Prostate gland (tissue), 2 donors: Measurements from ENCODE around the gene NKIRAS1. TPM values are rescaled to one million over a fixed set of nuclear protein-coding genes. Genes with fewer than 3 reads are reported as not detected.

ENCODE experiments used
- DNase-seq: peaks from one replicate; pipeline ENCODE4 v3.0.0-alpha.2; 2019; ENCODE audit warnings: low spot score
- H3K27ac ChIP-seq, 2 donors: fragments of 200-600 bp; sonication (generic); 2 replicates each; pipeline ENCODE4 v1.5.1; 2017 to 2019
- H3K27me3 ChIP-seq: fragments of 200-600 bp; sonication (generic); replicated peaks from 2 replicates; pipeline ENCODE4 v1.5.1; 2019; ENCODE audit not compliant: insufficient read depth
- H3K36me3 ChIP-seq, 2 donors: fragments of 200-600 bp; sonication (generic); 1 replicate in 1 of 2; 2 replicates in 1 of 2; pipeline versions ENCODE4 v1.5.1 to v1.8.1; 2017 to 2019
- H3K4me1 ChIP-seq: fragments of 200-600 bp; sonication (generic); replicated peaks from 2 replicates; pipeline ENCODE4 v1.5.1; 2019
- H3K4me3 ChIP-seq, 2 donors: fragments of 200-600 bp; sonication (generic); 2 replicates each; pipeline ENCODE4 v1.5.1; 2017 to 2019
- H3K9me3 ChIP-seq: fragments of 200-600 bp; sonication (generic); 2 replicates; pipeline ENCODE4 v1.5.1; 2017
- CTCF ChIP-seq, 4 experiments: fragments of 200-600 bp in 2 of 4; fragments of 450-650 bp in 2 of 4; sonication (generic) in 2 of 4; IDR thresholded peaks; 1 replicate in 3 of 4; 2 replicates in 1 of 4; pipeline ENCODE4 v1.5.1; 2016 to 2019; ENCODE audit warnings: antibody characterized with exemption in 4 of 4, mild to moderate bottlenecking in 2 of 4, moderate library complexity in 2 of 4
- POLR2A ChIP-seq: fragments of 450-650 bp; IDR thresholded peaks from one replicate; pipeline ENCODE4 v1.6.1; 2016; ENCODE audit warnings: antibody characterized with exemption, mild to moderate bottlenecking
- POLR2AphosphoS5 ChIP-seq: sonication (generic); formaldehyde crosslinking; IDR thresholded peaks from one replicate; pipeline ENCODE4 v1.6.1; 2017; ENCODE audit warnings: antibody characterized with exemption
- WGBS: methylation state at CpG from one replicate; pipeline ENCODE4 v1.1.5; 2018; 5-methylcytosine and 5-hydroxymethylcytosine counted together
- intact Hi-C: fragments of 100-400 bp; cut with DNase I; formaldehyde crosslinking; loops from one replicate; pipeline ENCODE4 v1.14.2; 2022
- total RNA-seq, 2 donors: library from RNA; depleted of rRNA; stranded (reverse); fragments of >200 nt; gene quantifications; one replicate each; pipeline ENCODE4 v1.1.0, GENCODE V29; 2016

Gene NKIRAS1
- total RNA-seq, 2 donors from 2014 or later = 9.4 to 19.9 TPM

- WGBS = 89% methylated on average over 2 of the region's 2 CpGs
- Histone ChIP-seq H3K9me3 (no peaks in the 10 kb centered on the region), H3K4me3 (no peak overlapping the region), H3K27ac (no peak overlapping the region), H3K36me3 (no peaks in the 10 kb centered on the region), H3K4me1 (peaks cover 3% of the 10 kb centered on the region), H3K27me3 (no peaks in the 10 kb centered on the region)
- intact Hi-C loops = no loop called here
- no peak for TF ChIP-seq CTCF (IDR thresholded peaks at IDR 0.05)
- no peak for TF ChIP-seq POLR2A
- no peak for TF ChIP-seq POLR2AphosphoS5
- no peak for DNase-seq
Observed at GRCh38 chr3:23911397-23911796, 5.4 kb downstream of the NKIRAS1 start.

- intact Hi-C loops = no loop called here
- 87% methylated on average over 7 of the region's 7 CpGs for WGBS
Observed at GRCh38 chr3:23909341-23909740, 7.4 kb downstream of the NKIRAS1 start.

GRCh38 chr3:23904545-23904944, 12.2 kb downstream of the NKIRAS1 start:
- no peak overlapping the region for H3K4me3 ChIP-seq
- H3K4me1 ChIP-seq = no peaks in the 10 kb centered on the region
- no peak for DNase-seq
- TF ChIP-seq POLR2AphosphoS5 = no peak
- no peak for TF ChIP-seq CTCF (IDR thresholded peaks at IDR 0.05)
- TF ChIP-seq POLR2A = no peak
- H3K36me3 ChIP-seq = no peaks in the 10 kb centered on the region
- H3K27me3 ChIP-seq = no peaks in the 10 kb centered on the region
- H3K9me3 ChIP-seq = no peaks in the 10 kb centered on the region
- H3K27ac ChIP-seq = no peak overlapping the region
- intact Hi-C loops = no loop called here

More at GRCh38 chr3:23909341-23909740, 7.4 kb downstream of the NKIRAS1 start:
- H3K4me1 ChIP-seq = peaks cover 3% of the 10 kb centered on the region
- no peaks in the 10 kb centered on the region for H3K27me3 ChIP-seq
- H3K9me3 ChIP-seq = no peaks in the 10 kb centered on the region
- no peak for DNase-seq
- no peak overlapping the region for H3K4me3 ChIP-seq
- no peak overlapping the region for H3K27ac ChIP-seq
- TF ChIP-seq POLR2A (no peak), POLR2AphosphoS5 (no peak), CTCF (IDR thresholded peaks at IDR 0.05) (no peak)
- H3K36me3 ChIP-seq = no peaks in the 10 kb centered on the region

DNA sequence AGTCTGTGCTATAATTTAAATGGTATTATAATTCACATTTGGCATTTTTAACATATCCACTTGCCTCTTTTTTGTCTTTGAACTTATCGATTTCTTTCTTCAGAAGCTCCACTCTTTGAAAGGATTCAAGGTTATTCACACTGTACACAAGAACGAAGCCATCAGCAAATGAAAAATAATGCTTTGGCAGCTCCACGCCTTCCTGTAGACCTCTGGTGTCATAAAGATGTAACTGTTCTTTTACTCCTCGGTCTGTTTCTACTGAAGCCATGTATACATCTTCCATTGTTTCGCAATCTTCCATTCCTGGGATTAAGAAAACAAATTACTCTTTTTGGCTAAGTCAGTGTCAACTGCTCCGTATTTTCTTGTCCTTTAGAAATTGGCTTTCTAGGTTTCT, 16.0 kb downstream of the NKIRAS1 start:
- Histone ChIP-seq H3K4me3 (no peak overlapping the region), H3K27me3 (no peaks in the 10 kb centered on the region), H3K4me1 (no peaks in the 10 kb centered on the region), H3K36me3 (no peaks in the 10 kb centered on the region), H3K27ac (no peak overlapping the region), H3K9me3 (no peaks in the 10 kb centered on the region)
- 82% methylated on average over 6 of the region's 6 CpGs for WGBS
- intact Hi-C loops = no loop called here
- no peak for TF ChIP-seq POLR2A
- no peak for TF ChIP-seq POLR2AphosphoS5
- TF ChIP-seq CTCF (IDR thresholded peaks at IDR 0.05) = no peak
- no peak for DNase-seq

GRCh38 chr3:23895181-23895580, 21.6 kb downstream of the NKIRAS1 start:
- no peaks in the 10 kb centered on the region for H3K9me3 ChIP-seq
- DNase-seq = no peak
- H3K4me3 ChIP-seq = no peak overlapping the region
- no peak overlapping the region for H3K27ac ChIP-seq
- no peaks in the 10 kb centered on the region for H3K4me1 ChIP-seq
- 81% methylated on average over 4 of the region's 4 CpGs for WGBS
- intact Hi-C loops = loop anchor here (10.0 kb wide), 1 partner anchor 90 kb away; no protein-coding TSS in a partner anchor
- H3K27me3 ChIP-seq = no peaks in the 10 kb centered on the region
- H3K36me3 ChIP-seq = no peaks in the 10 kb centered on the region
- TF ChIP-seq POLR2AphosphoS5 (no peak), POLR2A (no peak), CTCF (IDR thresholded peaks at IDR 0.05) (no peak)
